ENCODE measurements around the gene NEK7. TPM values are rescaled to one million over a fixed set of nuclear protein-coding genes. Genes with fewer than 3 reads are reported as not detected.

NEK7 gene
- total and polyA plus RNA-seq, 10 donors: 16.9 to 120 (median 73.2) TPM

GRCh38 chr1:198254948-198255347, 98.2 kb downstream of the NEK7 start:
- no peak for DNase-seq
- Histone ChIP-seq H3K27ac (no peak overlapping the region), H3K4me1 (peaks cover 0 to 42% (median 13%) of the 10 kb centered on the region in 6 donors), H3K9me3 (no peaks in the 10 kb centered on the region), H3K36me3 (no peaks in the 10 kb centered on the region), H3K27me3 (replicated peaks in 1 of 7) (no peaks in the 10 kb centered on the region), H3K4me3 (no peak overlapping the region)
- TF ChIP-seq POLR2A (IDR thresholded peaks at IDR 0.05) (no peak), CTCF (IDR thresholded peaks at IDR 0.05 in 8 of 11, conservative IDR thresholded peaks at IDR 0.05 in 3 of 11) (no peak), POLR2AphosphoS5 (IDR thresholded peaks at IDR 0.05) (no peak)
- intact Hi-C loops (cut with DNase I; ENCODE audit: low total_unique reads): no loop called here
- WGBS, 5 donors: 90 to 97% (median 95%) methylated on average over 1 of the region's 1 CpG

- TF ChIP-seq POLR2A (IDR thresholded peaks at IDR 0.05) (no peak), CTCF (IDR thresholded peaks at IDR 0.05 in 8 of 11, conservative IDR thresholded peaks at IDR 0.05 in 3 of 11) (no peak), POLR2AphosphoS5 (IDR thresholded peaks at IDR 0.05) (no peak)
- intact Hi-C loops (cut with DNase I; ENCODE audit: low total_unique reads): no loop called here
- no peaks in the 10 kb centered on the region for H3K27me3 ChIP-seq (replicated peaks in 1 of 7)
- 94 to 98% (median 96%) methylated on average over 1 of the region's 1 CpG for WGBS, 5 donors
- peaks cover 0 to 42% (median 13%) of the 10 kb centered on the region in 6 donors for H3K4me1 ChIP-seq
- no peak for DNase-seq
- H3K27ac ChIP-seq: no peak overlapping the region
- H3K4me3 ChIP-seq: no peak overlapping the region
- no peaks in the 10 kb centered on the region for H3K36me3 ChIP-seq
- no peaks in the 10 kb centered on the region for H3K9me3 ChIP-seq
Observed at GRCh38 chr1:198255784-198256183, 99.0 kb downstream of the NEK7 start.

- Histone ChIP-seq H3K9me3 (no peaks in the 10 kb centered on the region), H3K27me3 (replicated peaks in 1 of 7) (no peaks in the 10 kb centered on the region), H3K4me1 (peaks cover 0 to 33% (median 6%) of the 10 kb centered on the region in 6 donors), H3K36me3 (no peaks in the 10 kb centered on the region), H3K27ac (no peak overlapping the region), H3K4me3 (no peak overlapping the region)
- DNase-seq: no peak
- intact Hi-C loops (cut with DNase I; ENCODE audit: low total_unique reads): no loop called here
- TF ChIP-seq POLR2AphosphoS5 (IDR thresholded peaks at IDR 0.05) (no peak), POLR2A (IDR thresholded peaks at IDR 0.05) (no peak), CTCF (IDR thresholded peaks at IDR 0.05 in 8 of 11, conservative IDR thresholded peaks at IDR 0.05 in 3 of 11) (no peak)
Observed at GRCh38 chr1:198258491-198258890, 101.7 kb downstream of the NEK7 start.

- intact Hi-C loops (cut with DNase I; ENCODE audit: low total_unique reads): no loop called here
Observed at GRCh38 chr1:198259333-198260074, 102.7 kb downstream of the NEK7 start.

More at GRCh38 chr1:198259333-198260074, 102.7 kb downstream of the NEK7 start:
- H3K4me1 ChIP-seq: peaks cover 0 to 23% (median 1%) of the 10 kb centered on the region in 6 donors
- no peaks in the 10 kb centered on the region for H3K27me3 ChIP-seq (replicated peaks in 1 of 7)
- peaks cover 0 to 8% (median 0%) of the 10 kb centered on the region in 6 donors for H3K36me3 ChIP-seq
- TF ChIP-seq CTCF (IDR thresholded peaks at IDR 0.05 in 8 of 11, conservative IDR thresholded peaks at IDR 0.05 in 3 of 11): no peak
- TF ChIP-seq POLR2AphosphoS5 (IDR thresholded peaks at IDR 0.05): no peak
- no peak for TF ChIP-seq POLR2A (IDR thresholded peaks at IDR 0.05)
- no peak for DNase-seq
- H3K9me3 ChIP-seq: no peaks in the 10 kb centered on the region
- 76 to 91% (median 87%) methylated on average over 3 of the region's 3 CpGs for WGBS, 5 donors
- no peak overlapping the region for H3K27ac ChIP-seq
- H3K4me3 ChIP-seq: no peak overlapping the region

Data from spleen (tissue), 11 donors.